Measurements from ENCODE around the gene MTA1. TPM values are rescaled to one million over a fixed set of nuclear protein-coding genes. Genes with fewer than 3 reads are reported as not detected.

MTA1 gene
- total RNA-seq, 1 donor from 2014 or later: 44.1 TPM

- DNase-seq (ENCODE audit: low read depth, low spot score): no peak
These were observed 17.9 kb upstream of the MTA1 start for GRCh38 chr14:105401699-105402098.

- DNase-seq (ENCODE audit: low read depth, low spot score): no peak
These were observed 11.0 kb upstream of the MTA1 start for GRCh38 chr14:105408592-105408991.

GRCh38 chr14:105409364-105409763 is 10.3 kb upstream of the MTA1 start:
- DNase-seq (ENCODE audit: low read depth, low spot score): no peak

- no peak for DNase-seq (ENCODE audit: low read depth, low spot score)
These were observed 9.0 kb upstream of the MTA1 start for GRCh38 chr14:105410642-105411016.

- no peak for DNase-seq (ENCODE audit: low read depth, low spot score)
These were observed 8.3 kb upstream of the MTA1 start for GRCh38 chr14:105411017-105411941.

GRCh38 chr14:105411985-105412770 is 7.4 kb upstream of the MTA1 start:
- DNase-seq (ENCODE audit: low read depth, low spot score): no peak

GRCh38 chr14:105412771-105413543 is 6.7 kb upstream of the MTA1 start:
- DNase-seq (ENCODE audit: low read depth, low spot score): no peak

- no peak for DNase-seq (ENCODE audit: low read depth, low spot score)
These were observed 6.1 kb upstream of the MTA1 start for GRCh38 chr14:105413544-105413886.

GRCh38 chr14:105414456-105415371 is 4.9 kb upstream of the MTA1 start:
- DNase-seq (ENCODE audit: low read depth, low spot score): no peak

GRCh38 chr14:105415481-105416428 is 3.9 kb upstream of the MTA1 start:
- no peak for DNase-seq (ENCODE audit: low read depth, low spot score)

GRCh38 chr14:105416671-105417070 is 3.0 kb upstream of the MTA1 start:
- no peak for DNase-seq (ENCODE audit: low read depth, low spot score)

GRCh38 chr14:105417690-105418121 is 1.9 kb upstream of the MTA1 start:
- no peak for DNase-seq (ENCODE audit: low read depth, low spot score)

GRCh38 chr14:105418269-105419194 is 1.1 kb upstream of the MTA1 start:
- no peak for DNase-seq (ENCODE audit: low read depth, low spot score)

GRCh38 chr14:105420101-105420973 is 710 bp downstream of the MTA1 start:
- no peak for DNase-seq (ENCODE audit: low read depth, low spot score)

- no peak for DNase-seq (ENCODE audit: low read depth, low spot score)
These were observed 1.5 kb downstream of the MTA1 start for GRCh38 chr14:105420974-105421674.

GRCh38 chr14:105421723-105422615 is 2.3 kb downstream of the MTA1 start:
- no peak for DNase-seq (ENCODE audit: low read depth, low spot score)
